HG03159 (cell line): ENCODE measurements around the gene LMO4.

Source experiments
- ATAC-seq: cut with Tn5 transposase; IDR thresholded peaks from one replicate; pipeline ENCODE4 v1.9.1; 2021; ENCODE audit warnings: mild to moderate bottlenecking, moderate library complexity; ENCODE audit not compliant: unreplicated experiment

LMO4 gene, protein sequence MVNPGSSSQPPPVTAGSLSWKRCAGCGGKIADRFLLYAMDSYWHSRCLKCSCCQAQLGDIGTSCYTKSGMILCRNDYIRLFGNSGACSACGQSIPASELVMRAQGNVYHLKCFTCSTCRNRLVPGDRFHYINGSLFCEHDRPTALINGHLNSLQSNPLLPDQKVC

DNA sequence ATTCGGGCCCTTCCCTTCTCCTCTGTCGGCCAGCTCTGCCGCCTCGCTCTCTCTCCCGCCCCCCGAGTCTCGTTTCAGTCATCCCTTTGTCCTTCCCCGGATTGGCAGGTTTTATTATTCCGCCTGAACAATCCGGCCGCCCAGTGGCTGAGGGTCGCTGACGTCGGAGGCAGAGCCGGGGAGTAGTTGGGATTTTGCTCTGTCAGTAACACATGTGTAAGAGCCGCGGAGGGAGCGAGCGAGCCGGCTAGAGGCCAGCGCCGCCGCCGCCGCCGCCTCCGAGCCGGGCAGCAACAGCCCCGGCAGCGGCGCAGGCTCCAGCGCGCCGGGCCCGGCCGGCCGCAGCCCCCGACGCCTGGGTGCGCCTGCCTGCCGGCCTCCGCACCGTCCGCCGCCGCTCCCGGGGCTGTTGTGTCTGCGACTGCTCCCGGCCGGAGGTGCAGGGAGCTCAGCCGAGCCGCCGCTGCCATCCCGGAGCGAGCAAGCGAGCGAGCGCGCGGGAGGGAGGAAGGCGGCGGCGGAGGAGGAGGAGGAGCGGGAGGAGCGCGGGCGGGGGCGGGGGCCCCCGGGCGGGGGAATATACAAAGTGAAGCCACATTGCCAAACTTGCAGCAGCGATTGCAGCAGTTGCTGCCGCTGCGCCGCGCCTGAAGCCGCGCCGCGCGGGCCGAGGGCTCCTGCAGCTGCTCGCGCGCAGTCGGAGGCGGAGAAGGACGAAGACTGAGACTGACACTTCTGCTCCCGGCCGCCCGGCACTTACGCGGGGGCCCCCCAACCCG is at the start of gene LMO4:
Gene LMO4, plus strand, starts transcription at position 609 of the 779 bp plus-strand sequence. CDS start 3,136 bp downstream, outside the sequence.
- peak; percentile 85 for ATAC-seq

DNA sequence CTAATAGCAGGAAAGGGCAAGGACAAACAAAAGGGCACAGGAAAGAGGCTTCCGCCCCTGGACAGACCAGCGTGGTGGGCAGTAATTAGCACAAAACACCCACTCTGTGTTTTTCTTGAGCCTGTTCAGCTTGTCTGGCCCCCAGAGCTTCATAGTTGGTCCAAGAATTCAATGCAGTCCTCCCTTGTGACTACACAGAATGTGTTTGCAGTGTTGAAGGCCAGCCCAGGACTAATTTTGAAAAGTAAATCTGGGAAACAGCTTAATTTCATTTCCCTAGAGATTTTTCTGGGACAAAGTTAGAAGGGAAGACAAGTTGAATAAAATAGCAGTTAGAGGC is 49.2 kb upstream of the LMO4 start:
- ATAC-seq: no peak

DNA sequence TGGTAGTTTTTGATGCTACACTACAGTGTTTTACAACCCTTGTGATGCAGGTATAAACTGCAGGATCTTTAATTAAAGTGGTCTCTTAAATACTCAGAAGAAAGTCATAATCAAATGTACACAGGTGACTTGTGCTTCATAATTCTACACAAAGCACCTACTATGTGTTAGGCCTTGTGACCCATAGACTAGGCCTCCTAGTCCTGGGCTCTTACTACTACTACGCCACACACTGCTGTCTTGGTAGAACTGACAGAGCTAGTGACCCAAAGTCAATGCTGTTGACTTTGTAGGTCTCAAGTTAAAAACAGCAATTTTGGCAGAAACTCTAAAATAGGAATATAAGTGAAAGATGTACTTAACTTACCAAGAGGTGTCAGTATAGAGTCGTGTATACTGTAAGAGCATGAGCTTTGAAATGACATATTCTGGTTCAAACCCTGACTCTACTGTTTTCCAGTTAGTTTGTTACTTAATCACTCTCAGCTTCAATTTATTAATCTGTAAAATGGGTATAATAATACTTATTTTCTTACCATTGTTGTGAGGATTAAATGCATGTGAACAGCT is 48.6 kb upstream of the LMO4 start:
- no peak for ATAC-seq

DNA sequence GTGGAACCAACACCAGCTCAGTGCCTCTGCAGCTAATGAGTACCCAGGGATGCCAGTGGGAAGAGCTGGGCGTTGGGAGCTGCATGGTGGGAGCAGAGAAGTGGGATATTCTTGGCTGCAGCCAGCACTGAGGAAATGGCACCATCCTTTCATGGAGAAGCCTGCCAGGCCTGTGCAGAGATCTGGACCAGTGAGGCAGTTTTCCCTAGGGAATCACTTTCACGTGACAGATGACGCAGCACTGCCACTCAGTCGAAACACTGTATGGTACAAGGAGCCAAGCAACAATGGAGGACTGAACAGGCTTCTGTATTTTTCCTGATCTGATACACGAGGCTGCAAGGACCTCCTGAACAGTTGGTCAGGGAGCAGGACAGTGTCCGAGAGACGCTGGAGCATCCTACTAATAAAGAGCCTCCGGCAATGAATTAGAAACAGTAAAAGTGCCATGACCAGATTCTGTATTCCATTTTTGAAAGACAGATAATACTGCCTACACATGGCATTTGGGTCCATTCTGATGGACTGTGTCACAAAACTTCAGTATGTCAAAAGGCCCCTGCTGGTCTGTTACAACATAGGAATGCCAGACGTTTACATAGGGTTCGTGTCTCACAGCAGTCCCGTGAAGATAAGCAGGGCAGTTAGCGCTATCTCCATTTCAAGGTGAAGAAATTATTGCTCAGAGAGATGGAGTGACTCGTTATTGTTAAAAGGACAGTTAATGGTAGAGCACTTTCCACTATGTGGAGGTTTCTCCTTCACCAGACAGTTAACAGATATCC is 44.0 kb upstream of the LMO4 start:
- no peak for ATAC-seq

DNA sequence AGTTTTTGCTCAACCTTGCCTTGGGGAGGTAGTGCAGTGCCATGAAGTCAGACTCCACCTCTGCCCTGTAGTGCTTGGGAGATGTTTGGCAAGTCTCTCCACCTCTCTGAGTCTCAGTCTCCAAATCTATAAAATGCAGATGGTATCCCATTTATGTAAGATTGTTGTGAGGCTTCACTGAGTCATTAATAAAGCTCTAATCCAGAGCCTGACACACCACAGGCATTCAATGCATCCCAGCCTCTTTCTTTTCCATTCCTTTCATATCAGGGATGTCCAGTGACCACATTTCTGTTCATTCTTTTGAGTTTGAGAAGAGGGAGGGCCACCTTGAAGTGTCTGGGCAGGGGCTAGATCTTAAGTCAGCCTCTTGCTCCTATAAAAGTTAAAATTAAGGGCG is 37.6 kb upstream of the LMO4 start:
- no peak for ATAC-seq

DNA sequence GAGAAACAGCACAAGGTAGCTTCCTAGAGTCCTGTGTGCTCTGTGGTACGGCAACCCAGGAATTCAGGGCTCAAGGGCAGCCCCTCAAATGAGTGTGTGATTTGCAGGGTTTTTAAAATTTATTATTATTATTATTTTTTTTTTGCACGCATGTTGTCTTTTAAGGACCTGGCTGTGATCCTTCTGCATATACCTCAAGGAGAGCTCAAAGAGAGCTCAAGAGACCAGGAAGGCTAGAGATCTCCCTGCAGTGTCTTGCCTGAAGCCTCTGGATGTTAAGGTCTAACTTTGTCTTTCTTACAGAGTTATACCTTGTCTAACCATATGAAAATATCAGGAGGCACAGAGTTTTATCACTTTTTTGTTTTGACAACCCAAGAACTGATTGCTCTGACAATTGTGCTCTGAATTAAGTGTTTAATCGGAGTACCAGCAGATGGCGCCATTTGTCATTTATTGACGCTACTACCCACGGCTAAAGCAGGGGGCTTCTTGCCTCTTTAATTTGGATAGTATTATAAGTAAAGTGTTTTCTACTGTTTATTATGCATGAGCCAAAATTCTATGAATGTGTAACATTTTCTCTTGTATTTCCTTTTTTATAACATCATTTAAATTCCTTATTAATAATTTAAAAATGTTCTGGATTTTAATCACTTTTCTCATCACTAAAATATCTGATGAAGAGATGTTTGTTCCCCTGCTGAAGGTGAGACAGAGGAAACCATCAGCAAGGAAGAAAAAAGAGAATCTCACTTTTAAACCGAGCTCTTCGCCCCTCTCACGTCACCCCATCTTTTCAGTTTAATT is 35.8 kb upstream of the LMO4 start:
- ATAC-seq: peak; percentile 81

DNA sequence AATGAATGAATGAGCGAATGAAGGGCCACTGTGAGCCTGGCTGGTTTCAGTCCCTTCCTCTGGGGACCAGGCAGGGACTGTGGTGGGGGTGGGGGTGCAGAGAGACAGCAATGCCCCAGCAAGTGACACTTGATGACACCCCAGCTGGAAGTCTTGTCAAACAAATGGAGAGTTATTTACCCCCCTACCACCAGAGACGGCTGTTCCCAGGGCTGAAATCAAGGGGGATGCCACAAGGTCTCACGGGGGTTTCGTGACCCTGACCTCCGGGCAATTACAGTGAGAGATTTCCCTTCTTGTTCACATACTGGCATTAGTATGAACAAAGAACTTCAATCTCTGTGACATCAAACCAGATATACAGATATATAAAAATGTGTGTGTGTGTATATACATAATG is 34.0 kb upstream of the LMO4 start:
- ATAC-seq: no peak

DNA sequence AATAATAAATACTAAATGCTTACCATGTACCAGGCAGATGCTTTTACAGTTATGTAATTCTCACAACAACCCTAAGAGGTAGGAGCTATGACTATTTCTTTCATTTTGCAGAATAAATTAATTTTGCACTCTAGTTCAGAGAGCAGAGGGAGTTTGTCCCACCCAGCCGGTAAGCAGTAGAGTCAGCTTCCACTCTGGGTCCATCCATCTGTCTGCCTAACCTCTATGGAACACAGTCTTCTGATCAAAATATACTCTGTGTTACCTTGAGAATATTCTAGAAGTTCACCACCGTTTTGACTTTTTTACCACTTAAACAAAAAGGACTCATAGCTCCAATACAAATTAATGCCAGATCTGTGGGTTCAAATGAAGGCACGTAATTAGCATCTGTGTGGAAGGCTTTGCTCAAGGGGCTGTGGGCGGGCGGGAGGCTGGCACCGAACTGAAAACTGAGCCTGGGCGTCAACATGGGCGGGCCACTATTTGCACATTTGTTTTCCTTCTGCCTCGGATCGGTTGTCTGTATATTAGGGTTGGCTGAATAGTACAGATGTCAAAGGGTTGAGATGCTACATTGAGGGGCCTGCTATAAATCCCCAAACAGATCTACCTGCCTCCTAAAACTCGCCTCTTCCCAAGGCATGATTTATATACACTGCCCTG is 33.1 kb upstream of the LMO4 start:
- ATAC-seq: no peak

DNA sequence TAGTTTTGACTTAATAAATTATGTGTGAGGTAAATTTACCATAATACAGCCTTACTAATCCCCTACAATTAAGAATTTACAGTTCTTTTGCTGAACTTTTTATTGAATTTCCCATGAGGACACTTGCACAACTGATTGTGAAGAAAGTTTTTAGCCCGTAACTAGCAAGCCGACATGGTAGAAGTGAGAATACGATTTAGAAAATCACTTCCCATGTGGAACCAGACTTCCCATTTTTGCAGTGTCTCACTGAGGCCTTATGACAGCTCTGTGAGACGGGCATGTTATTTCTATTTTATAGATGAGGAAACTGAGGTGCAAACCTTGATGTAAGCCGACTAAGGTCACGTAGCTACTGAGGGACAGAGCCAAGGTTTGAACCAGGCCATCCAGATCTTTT is 32.5 kb upstream of the LMO4 start:
- ATAC-seq: no peak

DNA sequence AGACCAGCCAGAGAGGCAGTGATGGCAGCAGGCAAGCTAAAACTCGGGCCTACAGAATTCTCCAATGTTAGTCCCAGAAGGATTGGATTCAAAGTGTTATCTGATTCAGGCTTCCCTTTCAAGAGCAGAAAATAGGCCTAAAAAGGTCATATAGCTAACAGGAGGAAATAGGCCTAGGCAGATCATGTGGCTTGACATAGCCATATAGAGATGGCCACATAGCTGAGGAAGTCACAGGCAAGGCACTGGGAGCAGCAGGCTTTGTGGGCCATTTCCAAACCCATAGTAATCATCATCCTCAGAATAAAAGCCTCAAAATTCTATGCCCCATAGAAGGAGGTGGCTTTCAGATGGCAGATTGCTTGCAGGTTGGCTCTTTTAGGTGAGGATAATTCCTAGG is 29.0 kb upstream of the LMO4 start:
- ATAC-seq: no peak

DNA sequence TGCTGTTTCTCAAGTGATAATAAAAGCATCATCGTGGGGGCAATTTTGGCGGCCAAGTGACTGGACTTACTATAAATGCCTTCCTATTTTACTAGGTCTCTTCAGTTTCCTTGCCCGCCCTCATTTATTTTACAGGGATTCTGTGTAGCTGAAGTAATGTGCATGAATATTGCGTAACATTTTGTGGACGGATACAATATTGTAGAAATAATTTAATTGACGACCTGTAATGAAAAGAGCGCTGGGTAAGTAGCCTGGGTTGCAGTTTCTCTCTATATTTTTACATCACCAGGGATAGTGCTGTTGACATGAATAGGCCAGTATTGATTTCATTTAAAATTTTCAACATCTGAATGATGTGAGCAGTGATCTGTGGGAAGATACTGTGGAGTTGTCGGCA is 28.1 kb upstream of the LMO4 start:
- ATAC-seq: no peak

DNA sequence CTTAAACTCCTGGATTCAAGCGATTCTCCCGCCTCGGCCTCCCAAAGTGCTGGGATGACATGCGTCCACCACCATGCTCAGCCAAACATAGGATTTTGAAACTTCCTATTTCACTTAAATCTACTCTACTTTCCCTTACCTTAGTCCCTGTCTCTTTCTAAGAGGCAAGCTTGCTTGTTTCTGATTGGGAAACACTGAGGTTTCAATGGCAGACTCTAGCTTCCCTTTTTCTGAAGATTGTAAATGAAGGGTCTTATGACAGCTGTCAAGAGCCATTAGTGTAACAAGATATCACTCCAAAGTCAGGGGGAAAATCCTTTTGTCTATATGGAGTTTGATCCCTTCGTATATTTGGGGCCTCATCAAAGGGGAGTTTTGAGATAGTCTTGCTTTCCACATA is 23.5 kb upstream of the LMO4 start:
- ATAC-seq: no peak

DNA sequence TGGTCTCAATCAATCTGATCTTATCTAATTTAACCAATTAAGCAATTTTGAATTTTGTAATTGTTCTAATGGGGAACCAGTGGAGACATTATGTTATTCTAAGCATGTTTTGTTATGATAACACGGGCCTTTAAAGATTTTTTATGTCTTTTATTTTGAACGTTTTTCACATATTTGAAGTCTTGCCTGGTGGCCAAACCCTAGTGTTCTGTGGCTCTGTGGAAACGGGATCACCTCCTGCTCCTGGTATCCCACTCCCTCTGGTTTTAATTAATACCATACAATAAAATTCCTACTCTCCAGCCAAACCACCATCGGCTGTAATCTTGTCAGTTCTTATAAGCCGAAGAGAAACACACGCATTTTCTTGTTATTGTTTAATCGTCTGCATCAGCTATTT is 22.9 kb upstream of the LMO4 start:
- ATAC-seq: no peak

DNA sequence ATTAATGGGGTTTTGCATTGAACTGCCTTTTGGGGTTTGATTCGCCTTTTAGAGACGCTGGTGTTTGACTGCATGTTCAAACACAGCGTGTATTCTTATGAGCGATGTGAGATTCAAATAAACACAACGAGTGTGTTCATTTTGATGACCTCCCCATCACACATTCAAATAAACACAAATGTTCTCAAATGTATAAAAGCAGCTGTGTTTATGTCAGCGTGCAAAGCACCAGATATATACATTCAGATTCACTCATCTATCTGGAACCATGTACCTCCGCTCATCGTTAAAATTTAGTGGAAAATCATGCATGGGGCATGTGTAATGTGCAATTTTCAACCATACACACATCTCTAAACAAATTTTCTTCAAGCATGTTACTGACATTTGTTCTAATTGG is 21.4 kb upstream of the LMO4 start:
- ATAC-seq: no peak

DNA sequence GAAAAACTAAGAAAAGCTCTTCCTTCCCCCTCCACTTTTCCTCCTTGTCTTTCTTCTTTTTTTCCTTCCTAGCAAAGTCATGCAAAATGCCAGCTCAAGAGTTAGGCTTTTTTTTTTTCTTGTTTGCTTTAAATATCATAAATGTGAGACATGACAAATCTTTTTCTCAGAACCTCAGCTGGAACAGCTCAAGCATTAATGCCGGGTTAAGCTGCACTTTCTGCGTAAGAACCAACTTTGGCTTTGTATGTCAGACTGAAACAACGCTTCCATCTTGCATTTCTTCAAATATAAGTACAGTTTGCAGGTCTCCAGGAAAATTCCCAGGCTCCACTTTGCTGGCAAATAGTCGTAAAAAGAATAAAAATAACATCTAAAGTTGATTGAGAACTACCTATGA is 20.7 kb upstream of the LMO4 start:
- ATAC-seq: no peak

DNA sequence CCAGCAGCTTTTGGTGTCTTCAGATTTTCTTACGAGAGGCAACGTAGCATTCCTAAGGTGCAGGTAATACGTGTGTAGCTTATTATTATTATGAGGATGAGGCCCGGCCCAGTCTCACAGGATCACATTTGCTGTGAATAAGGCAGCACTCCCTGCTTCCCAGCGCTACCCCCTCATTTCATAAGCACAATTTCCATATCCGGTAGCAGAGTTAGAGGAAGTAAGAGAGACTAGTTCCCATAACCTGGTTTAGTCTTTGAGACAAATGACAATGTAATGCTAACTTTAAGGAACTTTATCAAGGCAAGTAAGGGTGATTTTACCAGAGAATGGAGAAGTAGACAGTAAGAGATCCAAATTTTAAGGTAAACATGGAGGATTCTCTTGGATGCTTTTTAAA is 14.6 kb upstream of the LMO4 start:
- no peak for ATAC-seq

DNA sequence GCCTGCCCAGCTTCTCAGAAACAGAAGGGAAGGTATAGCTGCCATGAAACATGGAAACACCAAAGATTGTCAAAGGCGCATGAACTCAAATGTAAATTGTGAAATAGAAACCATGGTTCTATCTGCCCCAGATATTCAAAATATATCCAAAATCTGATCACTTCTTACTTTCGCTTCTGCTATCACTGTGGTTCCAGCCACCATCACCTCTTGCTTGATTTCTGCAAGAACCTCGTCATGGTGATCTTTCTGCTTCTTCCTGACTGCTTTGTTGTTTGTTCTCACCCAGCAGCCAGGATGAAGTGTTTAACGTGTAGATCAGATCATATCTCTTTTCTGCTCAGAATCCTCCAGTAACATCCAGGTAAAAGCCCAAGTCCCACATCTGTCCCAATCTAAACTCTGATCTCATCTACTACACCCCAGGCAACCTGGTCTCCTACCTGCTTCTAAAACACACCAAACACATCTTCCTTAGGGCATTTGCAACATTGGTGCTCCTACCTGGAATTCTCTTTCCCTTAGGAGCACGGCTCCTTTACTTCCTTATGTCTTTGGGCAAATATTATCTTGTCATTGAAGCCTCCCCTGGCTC is 10.5 kb upstream of the LMO4 start:
- ATAC-seq: peak; percentile 72

DNA sequence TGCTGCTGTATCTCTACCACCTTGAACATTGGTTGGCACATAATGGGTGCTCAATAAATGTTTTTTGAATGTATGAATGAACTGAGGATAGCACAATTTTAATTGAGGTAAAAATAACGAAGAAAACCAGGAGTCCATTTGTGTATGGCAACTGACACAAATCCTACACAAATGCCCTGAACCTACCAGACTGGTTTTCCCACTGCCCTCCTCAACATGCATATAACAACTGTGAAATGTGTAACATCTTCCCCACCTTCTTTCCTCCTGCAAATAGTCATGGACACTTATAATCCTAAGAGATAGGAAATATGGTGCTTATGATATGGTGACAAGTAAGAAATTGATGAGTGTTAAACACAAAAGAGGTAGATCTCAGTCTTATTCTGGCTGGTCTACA is 9.9 kb upstream of the LMO4 start:
- no peak for ATAC-seq

DNA sequence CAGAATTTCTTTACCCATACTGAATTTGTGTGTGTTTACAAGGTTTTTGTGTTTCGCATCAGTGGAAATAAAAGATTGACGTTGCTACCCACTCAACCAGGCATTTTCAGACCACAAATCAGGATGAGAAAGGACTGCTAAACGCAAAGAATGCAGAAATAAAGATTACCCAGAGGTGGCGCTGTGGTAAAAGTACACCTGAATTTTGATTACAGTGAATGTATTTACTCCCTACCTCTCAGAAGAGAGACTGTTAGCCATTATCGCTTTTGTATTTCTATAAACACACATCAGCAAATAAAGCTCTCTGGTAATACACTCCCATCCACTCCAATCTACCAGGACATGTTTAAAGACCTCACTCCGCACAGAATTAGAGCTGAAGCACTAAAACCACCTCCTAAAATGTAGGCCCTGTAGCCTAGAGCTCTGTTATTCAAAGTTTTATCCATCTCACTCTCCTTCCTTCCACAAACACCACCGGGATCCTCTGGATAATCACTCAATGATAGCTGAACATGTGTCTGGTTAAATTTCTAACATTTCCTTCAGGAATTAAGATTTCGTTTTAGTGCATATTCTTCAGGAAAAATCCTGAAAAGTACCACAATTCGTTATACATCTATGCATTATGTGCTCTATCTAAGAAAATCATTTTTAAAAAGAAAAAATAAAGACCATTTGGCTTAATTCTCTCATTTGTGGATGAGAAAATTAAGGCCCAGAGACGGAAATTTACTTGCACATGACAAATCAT is 2.5 kb upstream of the LMO4 start:
- ATAC-seq: no peak
